Activated naive CD8-positive, alpha-beta T cell treated with anti-CD3 and anti-CD28 coated beads for 36 hours (primary cell): ENCODE results near the gene SIRT1. TPM values are rescaled to one million over a fixed set of nuclear protein-coding genes. Genes with fewer than 3 reads are reported as not detected.
"Not testable (repeated sequence)": the region's sequence is repeated elsewhere in the genome, so short reads cannot be mapped to it uniquely, and the experiment has no call there.

Source experiments
- DNase-seq: peaks from one replicate; pipeline ENCODE4 v3.0.0; 2021
- H3K27ac Mint-ChIP-seq: one replicate; pipeline ENCODE4 v1.8.0; 2022; ENCODE audit warnings: mild to moderate bottlenecking, moderate library complexity, mixed read lengths
- H3K27me3 Mint-ChIP-seq: one replicate; pipeline ENCODE4 v1.8.0; 2022; ENCODE audit warnings: mild to moderate bottlenecking, mixed read lengths
- H3K36me3 Mint-ChIP-seq: one replicate; pipeline ENCODE4 v1.8.0; 2021; ENCODE audit warnings: mild to moderate bottlenecking, mixed read lengths
- H3K4me1 Mint-ChIP-seq: one replicate; pipeline ENCODE4 v1.8.0; 2021; ENCODE audit warnings: mixed read lengths
- H3K4me3 Mint-ChIP-seq: one replicate; pipeline ENCODE4 v1.8.0; 2022; ENCODE audit warnings: mild to moderate bottlenecking, moderate library complexity, mixed read lengths
- H3K9me3 Mint-ChIP-seq: one replicate; pipeline ENCODE4 v1.8.0; 2022; ENCODE audit warnings: mixed read lengths
- total RNA-seq, 2 experiments: library from RNA; stranded (reverse); gene quantifications; one replicate each; pipeline ENCODE4 v1.2.3, GENCODE V29; 2021

The SIRT1 gene
- total RNA-seq, 2 experiments from 2014 or later = 41.3 to 42.5 TPM

- not testable (repeated sequence) for H3K27me3 Mint-ChIP-seq, H3K4me1 Mint-ChIP-seq, H3K4me3 Mint-ChIP-seq, H3K9me3 Mint-ChIP-seq, DNase-seq, H3K27ac Mint-ChIP-seq
- peaks cover 47% of the 10 kb centered on the region for H3K36me3 Mint-ChIP-seq
These were observed 81.6 kb downstream of the SIRT1 start for GRCh38 chr10:67966035-67966434.

Other genes starting within 250 kb of the SIRT1 start
- gene CTNNA3, start 188.5 kb upstream of the SIRT1 start, total RNA-seq = not detected
- 10 to 100 TPM; 46.7 to 47.1 TPM for gene DNAJC12, start 46.5 kb upstream of the SIRT1 start, total RNA-seq
- 10 to 100 TPM; 38.2 to 39.9 TPM for gene HERC4, start 190.6 kb downstream of the SIRT1 start, total RNA-seq
- gene MYPN, start 224.8 kb downstream of the SIRT1 start, total RNA-seq = not detected